NCI-H1930 (cell line): ENCODE data around the gene PDE5A.
"Not testable (repeated sequence)": the region's sequence is repeated elsewhere in the genome, so short reads cannot be mapped to it uniquely, and the experiment has no call there.

Experiments used
- DNase-seq, 2 experiments: peaks; one replicate each; lab custom pipeline; 2025; lab: John Stamatoyannopoulos, UW

Gene PDE5A

DNA sequence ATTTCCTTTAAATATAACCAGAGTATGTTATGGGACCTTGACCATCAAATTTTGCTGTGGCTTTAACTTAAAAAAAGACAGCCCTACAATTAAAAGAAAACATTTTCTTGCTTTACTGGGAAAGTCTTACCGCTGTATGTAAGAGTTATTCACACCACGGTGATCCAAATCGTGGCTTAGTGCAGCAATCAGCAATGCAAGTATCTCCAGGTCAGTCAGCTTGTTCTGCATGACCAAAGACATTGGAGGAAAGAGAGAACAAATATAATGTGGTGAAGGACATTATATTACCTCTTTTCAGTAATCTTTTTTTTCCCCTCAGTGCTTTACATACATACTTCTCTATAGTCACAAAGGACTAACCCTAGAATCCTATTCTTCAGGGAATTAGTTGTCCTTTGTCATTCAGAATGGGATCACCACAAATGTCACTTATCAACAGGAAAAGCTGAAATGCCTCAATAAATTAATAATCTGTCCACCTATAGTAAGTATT lies 109.6 kb downstream of the PDE5A start:
- DNase-seq: no peak

DNA sequence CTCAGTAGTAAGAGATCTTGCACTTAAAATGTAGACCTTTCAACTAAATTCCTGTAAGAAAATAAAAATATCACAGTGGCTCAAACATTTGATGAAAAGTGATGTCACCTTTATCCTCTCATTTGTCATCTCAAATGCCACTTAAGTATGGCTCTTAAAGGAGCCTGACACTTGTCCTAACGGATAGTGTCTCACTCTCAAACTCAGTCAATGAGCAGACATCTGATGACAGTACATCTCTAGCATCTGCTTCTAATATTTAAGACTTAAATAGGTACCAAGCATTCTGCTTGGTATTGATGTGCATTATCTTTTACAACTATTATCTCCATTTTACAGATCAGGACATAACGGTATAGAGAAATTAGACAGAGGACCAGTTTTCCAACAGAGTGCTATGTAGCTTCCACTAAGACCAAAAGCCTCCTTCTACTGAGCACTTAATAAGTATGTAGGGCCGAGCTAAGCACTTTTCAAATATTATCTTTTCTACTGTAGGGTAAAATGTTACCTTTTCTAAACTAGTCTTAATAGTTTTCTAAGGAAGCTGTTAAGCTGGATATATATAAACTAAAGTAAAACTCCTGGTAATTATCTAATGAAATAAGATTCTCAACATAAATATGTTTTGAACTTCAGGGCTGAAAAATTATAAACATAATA lies 110.2 kb downstream of the PDE5A start:
- no peak for DNase-seq

DNA sequence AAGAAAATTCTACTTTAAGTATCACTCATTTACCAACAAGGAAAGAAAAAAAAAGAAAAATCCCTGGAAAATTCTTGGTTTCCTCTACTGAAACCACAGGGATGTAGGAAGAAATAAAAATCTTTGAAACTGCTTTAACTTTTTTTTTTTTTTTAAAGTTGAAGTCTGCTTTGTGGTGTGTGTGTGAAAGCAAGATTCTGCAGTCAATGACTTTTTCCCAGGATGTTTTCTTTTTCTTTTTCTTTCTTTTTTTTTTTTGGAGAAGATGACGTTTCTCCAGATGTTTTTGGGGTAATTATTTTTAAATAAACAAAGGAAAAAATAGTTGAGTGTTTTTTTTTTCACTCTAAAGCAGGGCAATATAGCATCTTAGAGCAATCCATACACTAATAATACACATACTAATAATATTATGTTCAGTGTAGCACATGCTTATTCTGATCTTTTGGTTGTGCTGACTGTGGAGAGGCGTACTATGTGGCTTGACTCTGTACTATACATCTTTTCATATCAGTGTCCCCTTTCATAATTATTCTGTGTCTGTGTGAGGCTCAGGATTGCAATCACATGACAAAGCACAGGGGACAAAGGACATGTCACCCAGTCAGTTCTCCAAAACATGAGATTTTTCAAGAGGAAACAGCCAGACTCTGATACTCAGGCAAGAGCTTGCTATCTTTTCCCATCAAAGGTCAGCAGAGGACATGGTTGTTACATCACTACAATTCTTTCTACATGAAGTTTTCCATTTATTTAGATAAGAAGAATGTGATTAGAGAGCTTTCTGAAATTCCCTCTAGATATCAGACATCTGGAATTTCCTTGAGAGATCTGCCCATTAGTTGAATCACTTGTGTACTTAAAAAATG lies 111.0 kb downstream of the PDE5A start:
- no peak for DNase-seq

DNA sequence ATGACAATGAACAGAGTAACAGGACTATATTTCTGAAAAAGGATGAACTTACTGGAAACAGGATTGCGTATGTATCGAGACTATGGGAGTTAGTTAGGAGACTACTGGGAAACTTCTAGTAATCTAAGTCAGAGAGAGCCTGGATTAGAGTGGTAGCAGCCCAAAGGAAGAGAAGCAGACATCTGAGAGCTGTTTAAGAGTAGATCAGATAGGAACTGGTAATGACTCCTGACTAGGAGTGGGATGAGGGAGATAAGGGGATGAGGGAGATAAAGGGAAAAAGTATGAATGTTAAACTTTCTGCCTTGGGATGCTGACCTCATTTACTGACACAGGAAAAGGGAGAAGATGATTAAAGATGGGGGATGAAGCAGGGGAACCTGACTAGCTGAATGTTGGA lies 116.2 kb downstream of the PDE5A start:
- no peak for DNase-seq

DNA sequence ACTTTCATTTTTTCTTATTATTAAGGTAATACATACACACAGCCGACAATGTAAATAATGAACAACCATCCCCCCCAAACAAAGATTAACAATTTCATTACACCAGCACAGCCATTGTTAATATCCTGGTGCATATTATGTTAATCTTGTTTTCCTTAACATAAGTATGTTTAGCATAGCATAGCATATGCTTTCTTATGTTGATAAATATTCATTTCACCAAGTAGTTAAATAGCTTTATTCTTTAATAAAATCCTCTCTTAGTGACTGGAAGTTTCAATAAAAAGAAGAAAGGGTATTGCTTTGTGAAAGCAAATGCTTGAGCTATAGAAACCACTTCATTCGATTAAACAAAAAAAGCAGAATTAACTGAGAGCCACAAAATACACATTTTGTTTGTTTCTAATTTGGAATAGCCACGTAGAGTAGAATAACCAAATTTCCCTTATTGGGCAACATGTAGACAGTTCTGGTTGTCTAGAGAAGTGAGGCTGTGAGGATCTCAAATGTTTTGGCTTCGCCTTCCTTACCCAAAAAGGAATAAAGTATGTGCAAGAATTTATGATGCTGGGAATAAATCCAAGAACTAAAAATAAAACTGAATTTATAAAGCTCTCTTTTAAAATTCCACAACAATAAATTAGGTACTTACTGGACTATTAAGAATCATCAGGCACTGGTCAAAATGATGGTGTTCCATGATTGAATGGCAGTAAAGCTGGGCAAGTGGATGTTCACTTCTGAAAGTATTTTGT lies 118.0 kb downstream of the PDE5A start:
- no peak for DNase-seq

DNA sequence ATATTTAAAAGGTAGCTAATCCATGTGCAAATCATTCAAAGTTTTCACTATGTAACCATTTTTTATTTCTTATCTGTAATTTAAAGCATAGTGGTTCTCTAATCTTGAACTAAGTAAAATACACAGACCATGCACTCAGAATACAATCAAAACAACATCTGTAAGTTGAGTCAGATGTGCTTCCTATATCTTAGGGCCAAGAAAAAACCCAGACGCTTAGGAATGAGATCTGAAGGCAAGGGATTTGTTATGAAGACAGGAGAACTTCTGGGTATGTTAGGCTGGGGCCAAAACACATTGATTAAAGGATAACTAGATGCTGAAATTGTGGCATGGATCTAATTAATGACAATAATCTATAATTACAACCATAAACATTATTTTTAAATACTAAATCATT lies 120.3 kb downstream of the PDE5A start:
- no peak for DNase-seq

DNA sequence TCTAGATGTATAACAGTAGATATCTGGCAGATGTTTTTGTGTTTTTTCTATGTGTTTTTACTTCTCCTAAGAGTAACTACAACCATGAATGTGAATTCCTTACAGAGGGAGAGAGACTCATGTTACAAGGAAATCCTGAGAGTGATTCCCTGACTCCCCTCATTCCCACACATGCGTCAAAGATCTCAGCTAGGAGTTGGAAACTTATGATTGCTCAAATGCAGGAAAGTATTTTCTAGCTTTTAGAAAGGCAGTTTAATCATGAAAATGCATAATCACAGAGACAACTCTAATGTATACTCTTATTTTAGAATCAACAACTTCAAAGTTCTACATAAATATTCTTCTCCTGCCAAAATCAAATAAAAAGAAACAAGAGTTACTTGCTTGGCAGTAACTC lies 121.8 kb downstream of the PDE5A start:
- DNase-seq: no peak

DNA sequence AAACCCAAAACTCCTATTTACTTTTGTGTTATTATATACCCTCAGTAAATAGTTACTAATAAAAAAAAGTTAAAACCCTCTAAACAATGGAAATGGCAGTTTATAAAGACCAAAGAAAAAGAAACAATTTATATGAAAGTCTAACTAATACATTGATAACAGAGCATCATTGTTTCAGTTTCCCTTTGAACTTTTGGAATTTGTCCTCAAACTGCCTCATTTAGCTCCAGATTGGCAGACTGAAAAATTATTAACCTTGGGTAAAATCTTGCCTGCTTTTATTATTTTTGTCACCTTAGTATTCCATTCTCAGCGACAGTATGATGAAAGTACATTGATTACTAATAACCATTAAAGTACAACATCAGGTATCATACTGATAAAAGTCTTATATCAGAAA lies 124.0 kb downstream of the PDE5A start:
- DNase-seq: no peak

DNA sequence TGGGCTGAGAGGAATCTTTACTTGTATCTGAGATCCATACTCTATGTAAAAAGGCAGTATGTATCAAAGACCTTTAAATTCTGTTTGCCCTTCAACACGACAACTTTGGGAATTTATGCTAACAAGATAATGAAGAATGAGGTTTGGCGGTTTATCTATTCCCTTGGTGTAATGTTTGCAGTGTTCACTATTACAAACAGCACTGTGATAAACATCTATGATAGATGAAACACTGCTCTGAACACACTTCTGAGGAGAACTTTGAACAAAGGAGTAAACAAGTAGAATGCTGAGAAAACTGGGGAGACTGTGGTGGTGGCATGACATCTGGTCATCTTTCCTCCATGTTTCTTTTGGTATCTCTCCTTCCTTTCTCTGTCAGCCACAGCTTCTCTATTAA lies 126.9 kb downstream of the PDE5A start:
- DNase-seq: no peak

DNA sequence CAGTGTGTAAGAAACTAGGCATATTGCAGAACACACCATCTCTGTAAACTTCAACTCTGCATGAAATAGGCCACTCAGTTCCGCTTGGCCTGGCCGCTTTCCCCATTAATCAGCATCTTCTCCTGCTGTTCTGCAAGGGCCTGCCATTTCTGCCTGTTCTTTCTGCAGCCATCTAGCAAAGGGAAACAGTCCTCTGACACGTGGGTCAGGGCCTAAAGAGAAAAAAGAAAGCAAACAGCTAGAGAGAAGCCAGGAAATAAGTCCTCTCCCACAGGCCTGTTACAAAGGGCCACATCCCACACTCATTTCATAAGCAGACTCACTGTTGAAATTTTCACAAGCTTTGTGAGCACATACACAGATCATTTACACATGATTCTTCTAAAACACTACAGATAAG lies 130.1 kb downstream of the PDE5A start:
- no peak for DNase-seq

DNA sequence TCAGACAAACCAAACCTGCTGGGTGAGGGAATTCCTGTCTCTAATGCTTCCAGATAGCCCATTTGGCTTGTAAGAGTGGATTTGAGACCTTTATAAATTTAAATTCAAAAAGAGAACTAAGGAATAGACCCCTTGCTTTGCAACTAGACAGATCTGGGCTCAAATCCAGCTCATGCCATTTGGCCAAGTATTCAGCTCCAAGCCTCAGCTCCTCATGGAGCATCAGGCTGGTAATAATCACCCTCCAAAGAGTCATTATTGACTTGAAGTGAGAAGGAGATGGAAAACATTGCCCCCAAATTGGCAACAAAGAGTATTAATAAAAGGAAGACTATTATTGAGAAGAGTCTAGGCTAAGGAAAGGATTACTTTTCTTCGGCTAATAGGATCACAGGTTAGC lies 134.7 kb downstream of the PDE5A start:
- DNase-seq: no peak

DNA sequence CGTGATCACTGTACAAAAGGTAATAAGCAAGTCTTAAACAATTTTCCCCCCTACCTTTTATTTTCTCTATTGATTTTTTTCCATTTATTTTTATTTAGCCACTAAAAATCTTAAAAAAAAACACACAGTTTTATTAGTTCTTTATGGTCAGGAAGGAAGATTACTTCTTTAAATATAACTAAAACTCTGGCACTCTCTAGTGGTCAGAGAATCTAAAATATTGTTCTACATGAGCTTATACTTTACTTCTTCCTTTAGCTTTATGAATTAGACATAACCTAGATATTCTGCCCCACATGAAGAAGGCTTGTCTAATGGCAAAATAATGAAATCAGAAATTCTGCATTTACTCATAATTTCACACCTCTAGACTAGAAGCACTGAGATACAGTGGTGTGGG lies 135.2 kb downstream of the PDE5A start:
- no peak for DNase-seq

DNA sequence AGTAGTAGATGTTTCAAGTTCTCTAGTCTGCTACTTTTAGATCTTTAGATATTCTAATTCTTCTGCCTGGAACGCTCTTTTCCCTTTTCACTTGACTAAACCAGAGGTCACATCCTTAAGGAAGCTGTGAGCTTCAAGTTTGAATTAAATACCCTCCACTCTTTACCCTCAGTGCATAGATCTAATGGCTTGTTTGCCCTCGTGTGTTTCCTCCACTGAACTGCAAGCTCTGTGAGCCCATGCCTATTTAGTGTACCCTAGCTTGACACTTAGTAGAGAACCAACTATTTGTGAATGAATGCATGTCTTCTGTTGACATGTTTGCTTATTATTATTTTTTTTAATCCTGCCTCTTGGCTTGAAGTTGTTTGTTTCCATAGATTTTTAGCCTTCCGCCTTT lies 138.3 kb downstream of the PDE5A start:
- no peak for DNase-seq

DNA sequence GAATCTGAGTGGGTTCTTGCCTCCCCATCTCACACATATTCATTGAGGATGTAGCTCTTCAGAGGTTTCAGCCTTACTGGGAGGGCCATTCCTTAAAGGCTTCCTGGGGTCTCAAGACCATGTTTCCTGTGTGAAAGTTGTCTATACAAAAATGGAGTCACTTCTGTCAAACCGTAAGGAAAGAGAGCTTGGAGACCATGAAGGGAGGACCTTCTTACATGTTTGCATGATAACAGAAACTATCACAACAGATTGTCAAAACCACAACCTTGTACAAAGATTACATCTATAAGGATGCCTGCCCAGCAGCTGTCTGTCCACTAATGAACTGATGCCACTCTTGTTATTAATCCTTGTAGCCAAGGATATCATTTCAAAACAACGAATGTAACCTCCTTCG lies 139.3 kb downstream of the PDE5A start:
- DNase-seq: no peak

DNA sequence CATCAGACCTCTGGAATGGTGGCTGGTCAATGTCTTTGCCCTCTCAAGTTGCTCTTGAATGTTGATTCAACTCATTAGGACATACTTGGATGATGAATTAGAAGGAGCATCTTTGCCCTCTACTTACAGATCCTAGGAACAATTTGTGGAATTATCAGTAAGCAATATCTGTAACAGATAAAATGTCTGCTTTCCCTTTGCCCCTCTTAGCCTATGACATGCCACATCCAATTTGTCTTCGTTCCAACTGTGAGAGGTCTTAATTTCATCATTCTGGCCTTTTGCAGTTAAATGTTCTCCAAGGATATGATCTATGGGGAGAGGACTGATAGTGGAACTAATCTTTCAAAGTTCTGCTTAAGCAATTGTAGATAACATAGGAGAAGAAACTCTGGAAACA lies 148.3 kb downstream of the PDE5A start:
- no peak for DNase-seq

DNA sequence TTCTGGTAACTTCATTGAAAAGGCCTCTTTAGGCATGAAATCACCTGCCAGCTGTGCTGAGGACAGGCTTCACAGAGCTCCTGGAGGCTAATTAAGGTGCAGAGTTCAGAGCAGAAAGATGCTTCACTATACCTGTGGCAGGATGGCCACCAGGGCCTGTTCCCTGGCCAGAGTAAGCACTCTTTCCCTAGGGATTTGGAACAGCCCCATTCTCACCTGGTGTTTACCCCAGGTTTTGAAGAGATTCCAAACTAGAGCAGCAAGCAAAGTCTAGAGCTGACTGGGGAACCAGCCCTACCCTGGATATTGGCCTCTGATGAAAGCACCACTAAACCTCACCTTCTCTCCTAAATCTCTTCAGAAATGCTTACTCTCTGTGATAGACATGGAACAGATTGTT lies 148.8 kb downstream of the PDE5A start:
- no peak for DNase-seq

DNA sequence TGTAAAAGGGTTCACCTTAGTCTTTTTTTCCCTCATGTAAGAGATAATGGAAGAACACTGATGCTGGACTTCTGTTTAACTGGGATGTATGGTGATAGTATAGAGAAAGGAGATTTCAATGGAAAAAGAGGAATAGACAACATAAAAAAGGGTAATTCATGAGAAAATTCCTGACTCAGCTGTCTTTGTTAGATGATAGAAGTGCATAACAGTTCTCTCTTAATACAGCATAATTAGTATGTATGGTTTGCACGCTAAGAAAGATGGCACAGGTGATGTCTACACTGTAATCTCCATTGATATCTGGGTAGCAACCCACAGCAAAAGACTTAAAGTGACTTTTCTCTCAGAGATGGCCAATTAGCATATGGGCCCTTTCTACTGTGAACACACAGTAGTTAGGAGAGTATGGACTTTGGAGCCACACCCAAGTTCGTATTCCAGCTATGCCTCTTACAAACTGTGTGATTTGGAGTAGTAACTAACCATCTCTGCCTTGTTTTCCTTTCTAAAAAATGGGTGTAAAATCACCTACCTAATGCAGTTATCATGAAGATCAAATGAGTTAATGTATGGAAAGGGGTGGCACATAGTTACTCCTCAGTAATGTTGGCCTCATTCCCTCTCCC lies 149.3 kb downstream of the PDE5A start:
- no peak for DNase-seq

DNA sequence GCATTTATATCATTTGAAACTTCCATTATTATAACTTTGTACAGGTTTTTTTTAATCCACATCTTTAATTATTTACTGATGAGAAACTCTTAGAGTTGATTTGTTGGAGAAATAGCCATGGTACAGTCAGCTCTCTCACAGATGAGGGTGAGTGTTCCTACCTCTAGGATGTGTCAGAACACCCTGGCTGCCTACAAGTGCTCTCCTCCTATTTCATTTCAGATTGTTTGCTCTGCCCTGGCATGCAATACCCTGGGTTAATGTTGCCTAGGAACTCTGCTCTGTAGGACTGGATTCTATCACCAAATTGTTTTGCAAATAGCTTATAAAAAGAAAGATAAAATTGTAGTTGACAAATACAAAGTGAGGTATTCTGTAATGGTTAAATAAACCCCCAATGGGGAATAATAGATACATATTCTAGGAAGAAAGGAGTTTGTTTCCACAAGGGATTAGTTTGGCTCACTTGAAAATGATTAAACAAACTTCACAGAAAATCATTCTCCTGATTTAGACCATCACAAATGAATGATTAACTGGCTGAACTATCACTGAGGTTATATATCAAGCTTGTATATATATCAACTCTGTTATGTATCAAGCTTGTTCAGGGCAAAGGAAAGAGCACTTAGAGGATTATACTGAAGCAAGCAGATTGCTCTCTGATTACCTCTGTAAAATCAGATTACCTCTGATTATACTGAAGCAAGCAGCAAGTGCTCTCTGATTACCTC lies 150.0 kb downstream of the PDE5A start:
- DNase-seq: no peak

DNA sequence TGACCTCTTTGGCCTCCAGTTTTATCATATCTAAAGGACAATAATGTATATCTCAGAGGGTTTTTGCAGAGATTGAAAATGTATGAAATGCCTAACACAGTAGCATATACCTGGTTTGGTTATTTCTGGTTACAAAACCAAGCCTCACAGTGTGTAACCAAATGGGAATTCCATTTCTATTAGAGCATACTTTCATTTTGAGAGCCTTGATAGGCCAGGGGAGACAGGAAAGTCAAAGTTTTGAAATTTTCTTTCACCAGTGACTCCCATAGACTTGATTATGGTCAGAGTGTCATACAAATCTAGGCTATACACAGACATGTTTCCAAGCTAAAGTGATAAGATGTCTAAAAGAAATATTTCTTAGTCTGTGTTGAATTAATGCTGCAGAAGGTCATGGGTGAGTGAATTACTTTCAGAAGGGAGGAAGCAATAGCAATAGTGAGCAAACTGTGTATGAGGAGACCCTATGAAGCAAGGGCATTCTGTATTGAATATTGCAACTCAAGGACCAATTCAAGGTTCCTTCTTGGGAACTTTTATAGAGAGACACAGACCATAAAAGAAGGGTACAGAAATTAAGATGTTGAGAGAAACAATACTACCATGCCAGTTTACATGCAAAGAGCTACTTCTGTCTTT lies 151.1 kb downstream of the PDE5A start:
- no peak for DNase-seq

DNA sequence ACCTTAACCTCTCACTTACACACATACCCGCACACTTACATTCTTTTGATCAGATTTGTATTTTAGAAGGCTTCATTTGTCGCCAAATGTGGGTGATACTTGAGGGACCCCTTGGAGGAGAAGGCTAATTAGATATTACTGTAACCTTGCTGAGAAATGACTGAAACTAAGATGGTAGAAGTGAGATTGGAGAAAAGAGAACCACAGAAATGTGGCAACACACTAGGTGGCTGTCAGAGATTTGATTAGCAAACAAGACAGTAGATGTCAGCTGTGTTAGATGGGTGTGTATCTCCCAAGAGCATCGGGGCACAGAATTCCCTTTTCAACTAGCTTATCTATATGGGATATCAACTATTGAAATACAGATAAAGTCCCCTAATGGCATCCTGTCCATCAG lies 157.3 kb downstream of the PDE5A start:
- DNase-seq: no peak

DNA sequence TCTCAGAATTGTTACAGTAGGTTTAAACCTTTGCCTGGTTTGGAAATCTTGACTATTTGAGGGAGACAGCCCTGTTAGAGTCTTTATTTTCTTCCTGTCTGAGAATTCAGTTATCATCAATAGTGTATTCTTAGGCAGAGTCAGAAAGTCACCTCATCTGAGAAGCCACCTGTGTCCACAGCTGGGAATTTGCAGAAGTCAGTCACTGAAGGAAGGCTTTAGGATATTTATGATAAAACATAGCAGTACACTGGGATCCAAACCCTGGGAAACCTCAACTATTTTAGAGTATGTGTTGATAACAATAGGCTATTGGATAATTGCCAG lies 157.9 kb downstream of the PDE5A start:
- not testable (repeated sequence) for DNase-seq
